SK-N-MC (cell line): ENCODE data around the gene KIAA0753.

Source experiments
- EZH2 ChIP-seq: fragments of 200-600 bp; sonication (generic); IDR thresholded peaks from one replicate; pipeline ENCODE4 v1.6.1; 2017; ENCODE audit warnings: antibody characterized with exemption
- FOXP2 ChIP-seq: optimal IDR thresholded peaks from 2 replicates; pipeline ENCODE3; 2011; ENCODE audit warnings: mild to moderate bottlenecking, moderate library complexity; ENCODE audit not compliant: insufficient read depth; ENCODE audit errors: extremely low read length, control extremely low read depth
- POLR2AphosphoS5 ChIP-seq: IDR thresholded peaks from 2 replicates; pipeline ENCODE4 v1.6.1; 2012; ENCODE audit warnings: mild to moderate bottlenecking, low read depth, low read length, borderline replicate concordance

- TF ChIP-seq POLR2AphosphoS5: no peak
- no peak for TF ChIP-seq EZH2
- TF ChIP-seq FOXP2: no peak
Observed at GRCh38 chr17:6633263-6633662, 7.2 kb downstream of the KIAA0753 start.
